Measurements from ENCODE around the gene CDH13.

- no peak for TF ChIP-seq REST (IDR thresholded peaks at IDR 0.05; ENCODE audit: insufficient read depth in 1 of 2, low read depth in 2 of 2, low read length in 2 of 2)
- no peak for TF ChIP-seq POLR2AphosphoS5 (IDR thresholded peaks at IDR 0.05; ENCODE audit: low read depth, low read length)
- no peak for TF ChIP-seq TAF1 (IDR thresholded peaks at IDR 0.05; ENCODE audit: borderline replicate concordance, insufficient read depth, low read length)
- TF ChIP-seq SIN3A (IDR thresholded peaks at IDR 0.05; ENCODE audit: borderline replicate concordance, insufficient read depth, low read length) = no peak
- TF ChIP-seq FOXP2 (optimal IDR thresholded peaks at IDR 0.05; ENCODE audit: borderline replicate concordance, extremely low read depth, extremely low read length, insufficient read depth) = no peak
Observed at GRCh38 chr16:83849421-83849820, 1222.7 kb downstream of the CDH13 start.
